ENCODE measurements around the gene TASOR. TPM values are rescaled to one million over a fixed set of nuclear protein-coding genes. Genes with fewer than 3 reads are reported as not detected.

The TASOR gene
- total RNA-seq, 1 experiment from 2014 or later, result 40.2 TPM

DNA sequence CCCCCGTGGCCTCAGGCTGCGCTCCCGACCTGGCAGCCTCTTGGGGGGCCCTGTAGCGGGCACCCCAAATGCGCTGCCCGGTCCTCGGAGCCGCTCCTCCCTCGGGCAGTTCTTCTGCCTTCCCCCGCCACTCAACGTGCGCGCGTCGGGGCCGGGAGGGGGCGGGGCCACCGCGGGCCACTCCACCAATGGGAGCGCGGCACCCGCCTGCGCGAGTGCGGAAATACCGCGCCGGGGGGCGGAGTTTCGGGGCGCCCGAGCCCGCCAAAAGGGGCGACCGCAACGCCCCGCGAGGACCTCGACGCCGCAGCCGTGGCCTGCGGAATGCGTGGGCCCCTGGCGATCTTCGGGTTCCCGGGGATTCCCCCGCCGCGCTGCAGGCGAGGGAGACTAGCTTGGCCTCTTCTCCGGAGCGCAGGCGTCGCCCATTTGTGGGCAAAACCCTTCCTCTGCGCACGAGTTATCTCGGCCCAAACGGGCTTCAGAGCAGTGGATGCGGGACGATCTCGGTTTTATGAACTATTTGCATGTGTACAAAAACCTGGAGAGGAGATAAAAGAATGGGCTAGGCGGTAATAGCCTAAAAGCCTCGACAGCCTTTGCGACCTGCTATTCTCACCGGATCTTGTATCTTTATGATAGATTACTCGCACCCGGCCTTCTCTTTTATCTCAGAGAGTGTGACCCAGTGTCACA is at the start of gene TASOR (continued):
- TF ChIP-seq, protein P1, sequence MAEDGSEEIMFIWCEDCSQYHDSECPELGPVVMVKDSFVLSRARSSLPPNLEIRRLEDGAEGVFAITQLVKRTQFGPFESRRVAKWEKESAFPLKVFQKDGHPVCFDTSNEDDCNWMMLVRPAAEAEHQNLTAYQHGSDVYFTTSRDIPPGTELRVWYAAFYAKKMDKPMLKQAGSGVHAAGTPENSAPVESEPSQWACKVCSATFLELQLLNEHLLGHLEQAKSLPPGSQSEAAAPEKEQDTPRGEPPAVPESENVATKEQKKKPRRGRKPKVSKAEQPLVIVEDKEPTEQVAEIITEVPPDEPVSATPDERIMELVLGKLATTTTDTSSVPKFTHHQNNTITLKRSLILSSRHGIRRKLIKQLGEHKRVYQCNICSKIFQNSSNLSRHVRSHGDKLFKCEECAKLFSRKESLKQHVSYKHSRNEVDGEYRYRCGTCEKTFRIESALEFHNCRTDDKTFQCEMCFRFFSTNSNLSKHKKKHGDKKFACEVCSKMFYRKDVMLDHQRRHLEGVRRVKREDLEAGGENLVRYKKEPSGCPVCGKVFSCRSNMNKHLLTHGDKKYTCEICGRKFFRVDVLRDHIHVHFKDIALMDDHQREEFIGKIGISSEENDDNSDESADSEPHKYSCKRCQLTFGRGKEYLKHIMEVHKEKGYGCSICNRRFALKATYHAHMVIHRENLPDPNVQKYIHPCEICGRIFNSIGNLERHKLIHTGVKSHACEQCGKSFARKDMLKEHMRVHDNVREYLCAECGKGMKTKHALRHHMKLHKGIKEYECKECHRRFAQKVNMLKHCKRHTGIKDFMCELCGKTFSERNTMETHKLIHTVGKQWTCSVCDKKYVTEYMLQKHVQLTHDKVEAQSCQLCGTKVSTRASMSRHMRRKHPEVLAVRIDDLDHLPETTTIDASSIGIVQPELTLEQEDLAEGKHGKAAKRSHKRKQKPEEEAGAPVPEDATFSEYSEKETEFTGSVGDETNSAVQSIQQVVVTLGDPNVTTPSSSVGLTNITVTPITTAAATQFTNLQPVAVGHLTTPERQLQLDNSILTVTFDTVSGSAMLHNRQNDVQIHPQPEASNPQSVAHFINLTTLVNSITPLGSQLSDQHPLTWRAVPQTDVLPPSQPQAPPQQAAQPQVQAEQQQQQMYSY (CRISPR knock-in tag; IDR thresholded peaks at IDR 0.05), result no peak; the same call in 1 of the 2 replicates
- TF ChIP-seq FOXP1 (CRISPR knock-in tag; IDR thresholded peaks at IDR 0.05; ENCODE audit: borderline replicate concordance), result peak; percentile 99
- peak; percentile 89 for TF ChIP-seq CREM (CRISPR knock-in tag; IDR thresholded peaks at IDR 0.05)
- TF ChIP-seq, protein P2, sequence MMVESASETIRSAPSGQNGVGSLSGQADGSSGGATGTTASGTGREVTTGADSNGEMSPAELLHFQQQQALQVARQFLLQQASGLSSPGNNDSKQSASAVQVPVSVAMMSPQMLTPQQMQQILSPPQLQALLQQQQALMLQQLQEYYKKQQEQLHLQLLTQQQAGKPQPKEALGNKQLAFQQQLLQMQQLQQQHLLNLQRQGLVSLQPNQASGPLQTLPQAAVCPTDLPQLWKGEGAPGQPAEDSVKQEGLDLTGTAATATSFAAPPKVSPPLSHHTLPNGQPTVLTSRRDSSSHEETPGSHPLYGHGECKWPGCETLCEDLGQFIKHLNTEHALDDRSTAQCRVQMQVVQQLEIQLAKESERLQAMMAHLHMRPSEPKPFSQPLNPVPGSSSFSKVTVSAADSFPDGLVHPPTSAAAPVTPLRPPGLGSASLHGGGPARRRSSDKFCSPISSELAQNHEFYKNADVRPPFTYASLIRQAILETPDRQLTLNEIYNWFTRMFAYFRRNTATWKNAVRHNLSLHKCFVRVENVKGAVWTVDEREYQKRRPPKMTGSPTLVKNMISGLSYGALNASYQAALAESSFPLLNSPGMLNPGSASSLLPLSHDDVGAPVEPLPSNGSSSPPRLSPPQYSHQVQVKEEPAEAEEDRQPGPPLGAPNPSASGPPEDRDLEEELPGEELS (CRISPR knock-in tag; IDR thresholded peaks at IDR 0.05), result peak; percentile 98
- TF ChIP-seq, protein P3, sequence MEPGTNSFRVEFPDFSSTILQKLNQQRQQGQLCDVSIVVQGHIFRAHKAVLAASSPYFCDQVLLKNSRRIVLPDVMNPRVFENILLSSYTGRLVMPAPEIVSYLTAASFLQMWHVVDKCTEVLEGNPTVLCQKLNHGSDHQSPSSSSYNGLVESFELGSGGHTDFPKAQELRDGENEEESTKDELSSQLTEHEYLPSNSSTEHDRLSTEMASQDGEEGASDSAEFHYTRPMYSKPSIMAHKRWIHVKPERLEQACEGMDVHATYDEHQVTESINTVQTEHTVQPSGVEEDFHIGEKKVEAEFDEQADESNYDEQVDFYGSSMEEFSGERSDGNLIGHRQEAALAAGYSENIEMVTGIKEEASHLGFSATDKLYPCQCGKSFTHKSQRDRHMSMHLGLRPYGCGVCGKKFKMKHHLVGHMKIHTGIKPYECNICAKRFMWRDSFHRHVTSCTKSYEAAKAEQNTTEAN (CRISPR knock-in tag; IDR thresholded peaks at IDR 0.05), result peak; percentile 96
- TF ChIP-seq E2F1 (CRISPR knock-in tag; IDR thresholded peaks at IDR 0.05), result peak; percentile 98
- peak; percentile 98 for TF ChIP-seq ETV6 (CRISPR knock-in tag; IDR thresholded peaks at IDR 0.05)
- 0 out of 2 replicates have a peak, but pooled peaks have one; percentile 80 for TF ChIP-seq CBFB (CRISPR knock-in tag; IDR thresholded peaks at IDR 0.05; ENCODE audit: low read depth)
- TF ChIP-seq EMX1 (CRISPR knock-in tag; IDR thresholded peaks at IDR 0.05), result 0 out of 2 replicates have a peak, but pooled peaks have one; percentile 33
- peak; percentile 95 for TF ChIP-seq ZBTB21 (CRISPR knock-in tag; IDR thresholded peaks at IDR 0.05; ENCODE audit: borderline replicate concordance)
- TF ChIP-seq GABPB1 (CRISPR knock-in tag; IDR thresholded peaks at IDR 0.05), result peak; percentile 76
- TF ChIP-seq NFE2L1 (CRISPR knock-in tag; IDR thresholded peaks at IDR 0.05), result peak; percentile 99
- no peak for TF ChIP-seq ZSCAN18 (CRISPR knock-in tag; IDR thresholded peaks at IDR 0.05)
- TF ChIP-seq NFYB (CRISPR knock-in tag; conservative IDR thresholded peaks at IDR 0.05; ENCODE audit: low read depth), result peak; percentile 71; the same call in 1 of the 2 replicates
- peak; percentile 97 for TF ChIP-seq SMAD3 (CRISPR knock-in tag; IDR thresholded peaks at IDR 0.05; ENCODE audit: borderline replicate concordance)
- TF ChIP-seq, protein P4, sequence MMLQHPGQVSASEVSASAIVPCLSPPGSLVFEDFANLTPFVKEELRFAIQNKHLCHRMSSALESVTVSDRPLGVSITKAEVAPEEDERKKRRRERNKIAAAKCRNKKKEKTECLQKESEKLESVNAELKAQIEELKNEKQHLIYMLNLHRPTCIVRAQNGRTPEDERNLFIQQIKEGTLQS (CRISPR knock-in tag; conservative IDR thresholded peaks at IDR 0.05), result no peak
- TF ChIP-seq E2F5 (CRISPR knock-in tag; IDR thresholded peaks at IDR 0.05), result peak; percentile 99
- TF ChIP-seq, protein P5, sequence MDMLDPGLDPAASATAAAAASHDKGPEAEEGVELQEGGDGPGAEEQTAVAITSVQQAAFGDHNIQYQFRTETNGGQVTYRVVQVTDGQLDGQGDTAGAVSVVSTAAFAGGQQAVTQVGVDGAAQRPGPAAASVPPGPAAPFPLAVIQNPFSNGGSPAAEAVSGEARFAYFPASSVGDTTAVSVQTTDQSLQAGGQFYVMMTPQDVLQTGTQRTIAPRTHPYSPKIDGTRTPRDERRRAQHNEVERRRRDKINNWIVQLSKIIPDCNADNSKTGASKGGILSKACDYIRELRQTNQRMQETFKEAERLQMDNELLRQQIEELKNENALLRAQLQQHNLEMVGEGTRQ (CRISPR knock-in tag; IDR thresholded peaks at IDR 0.05), result no peak; the same call in 1 of the 2 replicates
- peak; percentile 95 for TF ChIP-seq JUN (CRISPR knock-in tag; IDR thresholded peaks at IDR 0.05)
- 0 out of 2 replicates have a peak, but pooled peaks have one; percentile 15 for TF ChIP-seq ZNF121 (CRISPR knock-in tag; IDR thresholded peaks at IDR 0.05)
- TF ChIP-seq, protein P6, sequence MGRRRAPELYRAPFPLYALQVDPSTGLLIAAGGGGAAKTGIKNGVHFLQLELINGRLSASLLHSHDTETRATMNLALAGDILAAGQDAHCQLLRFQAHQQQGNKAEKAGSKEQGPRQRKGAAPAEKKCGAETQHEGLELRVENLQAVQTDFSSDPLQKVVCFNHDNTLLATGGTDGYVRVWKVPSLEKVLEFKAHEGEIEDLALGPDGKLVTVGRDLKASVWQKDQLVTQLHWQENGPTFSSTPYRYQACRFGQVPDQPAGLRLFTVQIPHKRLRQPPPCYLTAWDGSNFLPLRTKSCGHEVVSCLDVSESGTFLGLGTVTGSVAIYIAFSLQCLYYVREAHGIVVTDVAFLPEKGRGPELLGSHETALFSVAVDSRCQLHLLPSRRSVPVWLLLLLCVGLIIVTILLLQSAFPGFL (CRISPR knock-in tag; IDR thresholded peaks at IDR 0.05; ENCODE audit: borderline replicate concordance), result peak; percentile 90; the same call in 1 of the 2 replicates
- peak; percentile 100 for TF ChIP-seq MAX (CRISPR knock-in tag; IDR thresholded peaks at IDR 0.05)
- TF ChIP-seq, protein P7, sequence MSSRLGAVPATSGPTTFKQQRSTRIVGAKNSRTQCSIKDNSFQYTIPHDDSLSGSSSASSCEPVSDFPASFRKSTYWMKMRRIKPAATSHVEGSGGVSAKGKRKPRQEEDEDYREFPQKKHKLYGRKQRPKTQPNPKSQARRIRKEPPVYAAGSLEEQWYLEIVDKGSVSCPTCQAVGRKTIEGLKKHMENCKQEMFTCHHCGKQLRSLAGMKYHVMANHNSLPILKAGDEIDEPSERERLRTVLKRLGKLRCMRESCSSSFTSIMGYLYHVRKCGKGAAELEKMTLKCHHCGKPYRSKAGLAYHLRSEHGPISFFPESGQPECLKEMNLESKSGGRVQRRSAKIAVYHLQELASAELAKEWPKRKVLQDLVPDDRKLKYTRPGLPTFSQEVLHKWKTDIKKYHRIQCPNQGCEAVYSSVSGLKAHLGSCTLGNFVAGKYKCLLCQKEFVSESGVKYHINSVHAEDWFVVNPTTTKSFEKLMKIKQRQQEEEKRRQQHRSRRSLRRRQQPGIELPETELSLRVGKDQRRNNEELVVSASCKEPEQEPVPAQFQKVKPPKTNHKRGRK (CRISPR knock-in tag; IDR thresholded peaks at IDR 0.05; ENCODE audit: borderline replicate concordance), result peak; percentile 73; the same call in 1 of the 2 replicates

All from WTC11 (cell line).